ENCODE results near the gene NTF3.

DNA sequence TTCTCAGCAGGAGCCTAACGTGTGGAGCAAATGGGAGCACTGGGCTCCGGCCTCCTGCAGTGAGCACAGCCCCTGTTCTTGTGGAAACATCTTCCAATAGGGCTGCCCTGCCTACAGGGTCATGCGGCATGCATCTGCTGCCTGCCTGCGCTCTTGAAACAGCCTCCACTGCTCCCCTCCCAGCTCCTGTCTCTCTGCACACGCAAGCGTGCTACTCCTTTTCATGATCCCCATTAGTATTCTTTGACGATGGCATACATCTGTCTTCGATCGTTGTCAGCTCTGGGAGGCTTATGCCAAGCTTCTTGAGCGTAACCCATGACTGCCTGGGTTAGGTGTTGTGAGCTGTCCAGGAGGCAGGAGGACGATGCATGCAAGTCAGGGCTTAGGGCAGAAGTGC lies 23.1 kb downstream of the NTF3 start:
- TF ChIP-seq, protein P1, sequence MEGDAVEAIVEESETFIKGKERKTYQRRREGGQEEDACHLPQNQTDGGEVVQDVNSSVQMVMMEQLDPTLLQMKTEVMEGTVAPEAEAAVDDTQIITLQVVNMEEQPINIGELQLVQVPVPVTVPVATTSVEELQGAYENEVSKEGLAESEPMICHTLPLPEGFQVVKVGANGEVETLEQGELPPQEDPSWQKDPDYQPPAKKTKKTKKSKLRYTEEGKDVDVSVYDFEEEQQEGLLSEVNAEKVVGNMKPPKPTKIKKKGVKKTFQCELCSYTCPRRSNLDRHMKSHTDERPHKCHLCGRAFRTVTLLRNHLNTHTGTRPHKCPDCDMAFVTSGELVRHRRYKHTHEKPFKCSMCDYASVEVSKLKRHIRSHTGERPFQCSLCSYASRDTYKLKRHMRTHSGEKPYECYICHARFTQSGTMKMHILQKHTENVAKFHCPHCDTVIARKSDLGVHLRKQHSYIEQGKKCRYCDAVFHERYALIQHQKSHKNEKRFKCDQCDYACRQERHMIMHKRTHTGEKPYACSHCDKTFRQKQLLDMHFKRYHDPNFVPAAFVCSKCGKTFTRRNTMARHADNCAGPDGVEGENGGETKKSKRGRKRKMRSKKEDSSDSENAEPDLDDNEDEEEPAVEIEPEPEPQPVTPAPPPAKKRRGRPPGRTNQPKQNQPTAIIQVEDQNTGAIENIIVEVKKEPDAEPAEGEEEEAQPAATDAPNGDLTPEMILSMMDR (IDR thresholded peaks at IDR 0.05 in 4 of 5, conservative IDR thresholded peaks at IDR 0.05 in 1 of 5), result no peak
- no peak for TF ChIP-seq POLR2A (IDR thresholded peaks at IDR 0.05)

Measured in gastrocnemius medialis (tissue), 4 donors.